ENCODE measurements around the gene SSU72.

- no peak for TF ChIP-seq CTCF (conservative IDR thresholded peaks at IDR 0.05; ENCODE audit: low read depth, low read length)
- TF ChIP-seq EZH2 (IDR thresholded peaks at IDR 0.05; ENCODE audit: borderline replicate concordance, low read depth, low read length, poor library complexity, severe bottlenecking): no peak
Measured at GRCh38 chr1:1578371-1578940, 3.8 kb upstream of the SSU72 start.
